Hepatocyte (in vitro differentiated cells): ENCODE results near the gene EPHX1.

ENCODE experiments used
- EZH2 ChIP-seq: fragments of 200-600 bp; sonication (generic); IDR thresholded peaks from 2 replicates; pipeline ENCODE4 v1.6.1; 2016; ENCODE audit warnings: antibody characterized with exemption, mild to moderate bottlenecking, borderline replicate concordance
- TF ChIP-seq, protein P1 (sequence below): fragments of 200-600 bp; sonication (generic); IDR thresholded peaks from 2 replicates; pipeline ENCODE4 v1.5.1; 2016; ENCODE audit warnings: antibody characterized with exemption, mild to moderate bottlenecking; ENCODE audit not compliant: poor library complexity

DNA sequence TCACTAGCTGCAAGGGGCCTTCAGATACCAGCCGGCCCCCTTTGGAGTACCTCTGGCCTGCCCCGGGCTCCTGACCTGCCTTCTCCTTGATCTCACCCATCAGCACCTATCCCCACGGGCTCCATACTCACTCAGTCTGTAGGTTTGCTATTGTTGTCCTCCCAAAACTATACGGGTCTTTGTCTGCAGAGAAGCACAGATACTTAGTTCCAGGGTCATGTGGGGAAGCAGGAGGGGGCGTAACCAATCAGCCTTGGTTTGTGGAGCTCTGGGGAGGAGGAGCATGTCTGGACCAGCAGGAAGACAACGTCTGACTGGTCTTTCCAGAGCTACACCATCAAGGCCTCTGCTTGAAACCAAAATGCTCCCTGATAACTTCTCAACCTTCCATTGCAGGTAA lies 57.1 kb downstream of the EPHX1 start:
- TF ChIP-seq, protein P1, sequence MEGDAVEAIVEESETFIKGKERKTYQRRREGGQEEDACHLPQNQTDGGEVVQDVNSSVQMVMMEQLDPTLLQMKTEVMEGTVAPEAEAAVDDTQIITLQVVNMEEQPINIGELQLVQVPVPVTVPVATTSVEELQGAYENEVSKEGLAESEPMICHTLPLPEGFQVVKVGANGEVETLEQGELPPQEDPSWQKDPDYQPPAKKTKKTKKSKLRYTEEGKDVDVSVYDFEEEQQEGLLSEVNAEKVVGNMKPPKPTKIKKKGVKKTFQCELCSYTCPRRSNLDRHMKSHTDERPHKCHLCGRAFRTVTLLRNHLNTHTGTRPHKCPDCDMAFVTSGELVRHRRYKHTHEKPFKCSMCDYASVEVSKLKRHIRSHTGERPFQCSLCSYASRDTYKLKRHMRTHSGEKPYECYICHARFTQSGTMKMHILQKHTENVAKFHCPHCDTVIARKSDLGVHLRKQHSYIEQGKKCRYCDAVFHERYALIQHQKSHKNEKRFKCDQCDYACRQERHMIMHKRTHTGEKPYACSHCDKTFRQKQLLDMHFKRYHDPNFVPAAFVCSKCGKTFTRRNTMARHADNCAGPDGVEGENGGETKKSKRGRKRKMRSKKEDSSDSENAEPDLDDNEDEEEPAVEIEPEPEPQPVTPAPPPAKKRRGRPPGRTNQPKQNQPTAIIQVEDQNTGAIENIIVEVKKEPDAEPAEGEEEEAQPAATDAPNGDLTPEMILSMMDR = no peak
- TF ChIP-seq EZH2 = no peak
